IMR-90 (cell line): Measurements from ENCODE around the gene CEP170B.

Source experiments
- BHLHE40 ChIP-seq: fragments of 150-350 bp; IDR thresholded peaks from 2 replicates; pipeline ENCODE4 v1.6.1; 2016; ENCODE audit warnings: mild to moderate bottlenecking, low read depth, low read length
- CEBPB ChIP-seq: IDR thresholded peaks from 2 replicates; pipeline ENCODE4 v1.6.1; 2012; ENCODE audit warnings: low read depth, low read length, improper control_type of control experiment
- CHD1 ChIP-seq: IDR thresholded peaks from 2 replicates; pipeline ENCODE4 v1.6.1; 2012; ENCODE audit warnings: low read depth, low read length, improper control_type of control experiment
- FOS ChIP-seq: fragments of 150-350 bp; IDR thresholded peaks from 2 replicates; pipeline ENCODE4 v1.6.1; 2016; ENCODE audit warnings: low read depth, low read length
- MAFK ChIP-seq: IDR thresholded peaks from 2 replicates; pipeline ENCODE4 v1.6.1; 2012; ENCODE audit warnings: low read depth, low read length, improper control_type of control experiment
- MAZ ChIP-seq: IDR thresholded peaks from 2 replicates; pipeline ENCODE4 v1.6.1; 2012; ENCODE audit warnings: low read depth, mild to moderate bottlenecking, low read length, improper control_type of control experiment, moderate library complexity, borderline replicate concordance
- MXI1 ChIP-seq: IDR thresholded peaks from 2 replicates; pipeline ENCODE4 v1.6.1; 2012; ENCODE audit warnings: low read depth, mild to moderate bottlenecking, low read length, moderate library complexity, borderline replicate concordance
- POLR2A ChIP-seq: IDR thresholded peaks from 2 replicates; pipeline ENCODE4 v1.6.1; 2012; ENCODE audit warnings: mild to moderate bottlenecking, low read depth, low read length
- SMC3 ChIP-seq: fragments of 150-350 bp; IDR thresholded peaks from 2 replicates; pipeline ENCODE4 v1.6.1; 2016; ENCODE audit warnings: low read depth, mild to moderate bottlenecking, antibody characterized with exemption, low read length, moderate library complexity
- TF ChIP-seq, protein P1 (sequence below): conservative IDR thresholded peaks from 2 replicates; pipeline ENCODE4 v1.5.1; 2012; ENCODE audit warnings: mild to moderate bottlenecking, low read depth, low read length, improper control_type of control experiment
- TF ChIP-seq, protein P2 (sequence below): fragments of 150-350 bp; IDR thresholded peaks from 2 replicates; pipeline ENCODE4 v1.6.1; 2017; ENCODE audit warnings: mild to moderate bottlenecking, antibody characterized with exemption, low read length, low read depth

DNA sequence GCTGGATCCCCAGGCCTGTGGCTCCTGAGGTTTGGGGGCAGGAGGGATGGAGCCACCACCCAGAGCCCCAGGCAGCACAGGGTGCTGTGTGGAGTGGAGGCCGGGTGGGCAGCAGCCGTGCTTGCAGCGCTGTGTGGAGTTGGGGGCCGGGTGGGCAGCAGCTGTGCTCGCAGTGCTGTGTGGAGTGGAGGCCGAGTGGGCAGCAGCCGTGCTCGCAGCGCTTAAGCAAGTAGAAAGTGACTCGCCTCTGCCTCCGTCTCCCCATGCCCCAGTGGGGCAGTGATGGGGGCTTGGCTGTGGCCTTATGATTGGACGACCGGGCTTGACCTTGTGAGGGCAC lies 10.3 kb downstream of the CEP170B start:
- TF ChIP-seq, protein P1, sequence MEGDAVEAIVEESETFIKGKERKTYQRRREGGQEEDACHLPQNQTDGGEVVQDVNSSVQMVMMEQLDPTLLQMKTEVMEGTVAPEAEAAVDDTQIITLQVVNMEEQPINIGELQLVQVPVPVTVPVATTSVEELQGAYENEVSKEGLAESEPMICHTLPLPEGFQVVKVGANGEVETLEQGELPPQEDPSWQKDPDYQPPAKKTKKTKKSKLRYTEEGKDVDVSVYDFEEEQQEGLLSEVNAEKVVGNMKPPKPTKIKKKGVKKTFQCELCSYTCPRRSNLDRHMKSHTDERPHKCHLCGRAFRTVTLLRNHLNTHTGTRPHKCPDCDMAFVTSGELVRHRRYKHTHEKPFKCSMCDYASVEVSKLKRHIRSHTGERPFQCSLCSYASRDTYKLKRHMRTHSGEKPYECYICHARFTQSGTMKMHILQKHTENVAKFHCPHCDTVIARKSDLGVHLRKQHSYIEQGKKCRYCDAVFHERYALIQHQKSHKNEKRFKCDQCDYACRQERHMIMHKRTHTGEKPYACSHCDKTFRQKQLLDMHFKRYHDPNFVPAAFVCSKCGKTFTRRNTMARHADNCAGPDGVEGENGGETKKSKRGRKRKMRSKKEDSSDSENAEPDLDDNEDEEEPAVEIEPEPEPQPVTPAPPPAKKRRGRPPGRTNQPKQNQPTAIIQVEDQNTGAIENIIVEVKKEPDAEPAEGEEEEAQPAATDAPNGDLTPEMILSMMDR: no peak
- no peak for TF ChIP-seq CHD1
- no peak for TF ChIP-seq CEBPB
- TF ChIP-seq MXI1: no peak
- TF ChIP-seq, protein P2, sequence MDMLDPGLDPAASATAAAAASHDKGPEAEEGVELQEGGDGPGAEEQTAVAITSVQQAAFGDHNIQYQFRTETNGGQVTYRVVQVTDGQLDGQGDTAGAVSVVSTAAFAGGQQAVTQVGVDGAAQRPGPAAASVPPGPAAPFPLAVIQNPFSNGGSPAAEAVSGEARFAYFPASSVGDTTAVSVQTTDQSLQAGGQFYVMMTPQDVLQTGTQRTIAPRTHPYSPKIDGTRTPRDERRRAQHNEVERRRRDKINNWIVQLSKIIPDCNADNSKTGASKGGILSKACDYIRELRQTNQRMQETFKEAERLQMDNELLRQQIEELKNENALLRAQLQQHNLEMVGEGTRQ: no peak
- no peak for TF ChIP-seq SMC3
- no peak for TF ChIP-seq POLR2A
- no peak for TF ChIP-seq BHLHE40
- TF ChIP-seq MAFK: no peak
- TF ChIP-seq FOS: no peak
- TF ChIP-seq MAZ: no peak
